WTC11 (cell line): ENCODE measurements around the gene DECR2.

ENCODE experiments used
- IRF1 ChIP-seq: sonication (generic); formaldehyde crosslinking; IDR thresholded peaks from 2 replicates; pipeline ENCODE4 v1.8.0; 2023; ENCODE audit warnings: missing genetic modification reagents
- IRF2 ChIP-seq: sonication (generic); formaldehyde crosslinking; IDR thresholded peaks from 2 replicates; pipeline ENCODE4 v1.8.0; 2022; ENCODE audit warnings: low read depth, missing genetic modification reagents, borderline replicate concordance
- JUN ChIP-seq: sonication (generic); formaldehyde crosslinking; IDR thresholded peaks from 2 replicates; pipeline ENCODE4 v1.8.0; 2023; ENCODE audit warnings: mild to moderate bottlenecking, missing genetic modification reagents
- NR3C1 ChIP-seq: sonication (generic); formaldehyde crosslinking; conservative IDR thresholded peaks from 2 replicates; pipeline ENCODE4 v1.8.1; 2023; ENCODE audit warnings: low read depth, mild to moderate bottlenecking, missing genetic modification reagents
- TEAD1 ChIP-seq: sonication (generic); formaldehyde crosslinking; IDR thresholded peaks from 2 replicates; pipeline ENCODE4 v1.8.0; 2022; ENCODE audit warnings: mild to moderate bottlenecking, missing genetic modification reagents
- ZNF232 ChIP-seq: sonication (generic); formaldehyde crosslinking; IDR thresholded peaks from 2 replicates; pipeline ENCODE4 v1.8.0; 2022; ENCODE audit warnings: mild to moderate bottlenecking, missing genetic modification reagents
- TF ChIP-seq, protein P1 (sequence below): fragments of 200-600 bp; IDR thresholded peaks from 2 replicates; pipeline ENCODE4 v1.8.0; 2022; ENCODE audit warnings: antibody characterized with exemption
- TF ChIP-seq, protein P2 (sequence below): sonication (generic); formaldehyde crosslinking; IDR thresholded peaks from 2 replicates; pipeline ENCODE4 v1.8.0; 2022; ENCODE audit warnings: mild to moderate bottlenecking, missing genetic modification reagents
- TF ChIP-seq, protein P3 (sequence below): sonication (generic); formaldehyde crosslinking; IDR thresholded peaks from 2 replicates; pipeline ENCODE4 v1.8.1; 2022; ENCODE audit warnings: missing genetic modification reagents, borderline replicate concordance

- TF ChIP-seq NR3C1 (no peak), JUN (CRISPR knock-in tag) (no peak), ZNF232 (no peak), TEAD1 (CRISPR knock-in tag) (no peak), IRF1 (CRISPR knock-in tag) (no peak), IRF2 (CRISPR knock-in tag) (no peak)
- TF ChIP-seq, protein P1, sequence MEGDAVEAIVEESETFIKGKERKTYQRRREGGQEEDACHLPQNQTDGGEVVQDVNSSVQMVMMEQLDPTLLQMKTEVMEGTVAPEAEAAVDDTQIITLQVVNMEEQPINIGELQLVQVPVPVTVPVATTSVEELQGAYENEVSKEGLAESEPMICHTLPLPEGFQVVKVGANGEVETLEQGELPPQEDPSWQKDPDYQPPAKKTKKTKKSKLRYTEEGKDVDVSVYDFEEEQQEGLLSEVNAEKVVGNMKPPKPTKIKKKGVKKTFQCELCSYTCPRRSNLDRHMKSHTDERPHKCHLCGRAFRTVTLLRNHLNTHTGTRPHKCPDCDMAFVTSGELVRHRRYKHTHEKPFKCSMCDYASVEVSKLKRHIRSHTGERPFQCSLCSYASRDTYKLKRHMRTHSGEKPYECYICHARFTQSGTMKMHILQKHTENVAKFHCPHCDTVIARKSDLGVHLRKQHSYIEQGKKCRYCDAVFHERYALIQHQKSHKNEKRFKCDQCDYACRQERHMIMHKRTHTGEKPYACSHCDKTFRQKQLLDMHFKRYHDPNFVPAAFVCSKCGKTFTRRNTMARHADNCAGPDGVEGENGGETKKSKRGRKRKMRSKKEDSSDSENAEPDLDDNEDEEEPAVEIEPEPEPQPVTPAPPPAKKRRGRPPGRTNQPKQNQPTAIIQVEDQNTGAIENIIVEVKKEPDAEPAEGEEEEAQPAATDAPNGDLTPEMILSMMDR, result no peak
- TF ChIP-seq, protein P2, sequence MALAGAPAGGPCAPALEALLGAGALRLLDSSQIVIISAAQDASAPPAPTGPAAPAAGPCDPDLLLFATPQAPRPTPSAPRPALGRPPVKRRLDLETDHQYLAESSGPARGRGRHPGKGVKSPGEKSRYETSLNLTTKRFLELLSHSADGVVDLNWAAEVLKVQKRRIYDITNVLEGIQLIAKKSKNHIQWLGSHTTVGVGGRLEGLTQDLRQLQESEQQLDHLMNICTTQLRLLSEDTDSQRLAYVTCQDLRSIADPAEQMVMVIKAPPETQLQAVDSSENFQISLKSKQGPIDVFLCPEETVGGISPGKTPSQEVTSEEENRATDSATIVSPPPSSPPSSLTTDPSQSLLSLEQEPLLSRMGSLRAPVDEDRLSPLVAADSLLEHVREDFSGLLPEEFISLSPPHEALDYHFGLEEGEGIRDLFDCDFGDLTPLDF (CRISPR knock-in tag), result no peak
- TF ChIP-seq, protein P3, sequence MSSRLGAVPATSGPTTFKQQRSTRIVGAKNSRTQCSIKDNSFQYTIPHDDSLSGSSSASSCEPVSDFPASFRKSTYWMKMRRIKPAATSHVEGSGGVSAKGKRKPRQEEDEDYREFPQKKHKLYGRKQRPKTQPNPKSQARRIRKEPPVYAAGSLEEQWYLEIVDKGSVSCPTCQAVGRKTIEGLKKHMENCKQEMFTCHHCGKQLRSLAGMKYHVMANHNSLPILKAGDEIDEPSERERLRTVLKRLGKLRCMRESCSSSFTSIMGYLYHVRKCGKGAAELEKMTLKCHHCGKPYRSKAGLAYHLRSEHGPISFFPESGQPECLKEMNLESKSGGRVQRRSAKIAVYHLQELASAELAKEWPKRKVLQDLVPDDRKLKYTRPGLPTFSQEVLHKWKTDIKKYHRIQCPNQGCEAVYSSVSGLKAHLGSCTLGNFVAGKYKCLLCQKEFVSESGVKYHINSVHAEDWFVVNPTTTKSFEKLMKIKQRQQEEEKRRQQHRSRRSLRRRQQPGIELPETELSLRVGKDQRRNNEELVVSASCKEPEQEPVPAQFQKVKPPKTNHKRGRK (CRISPR knock-in tag), result no peak
Measured at GRCh38 chr16:371515-372301, 30.0 kb upstream of the DECR2 start.
